WERI-Rb-1 (cell line): ENCODE measurements around the gene UPK3A.
"Not testable (repeated sequence)": the region's sequence is repeated elsewhere in the genome, so short reads cannot be mapped to it uniquely, and the experiment has no call there.

ENCODE experiments used
- DNase-seq: peaks from one replicate; pipeline ENCODE4 v3.0.0-alpha.2; 2020
- H3K27ac ChIP-seq: fragments of 250-450 bp; sonication (Bioruptor Pico); 2 replicates; pipeline ENCODE4 v1.5.1; 2020; ENCODE audit warnings: mild to moderate bottlenecking, moderate library complexity
- H3K27me3 ChIP-seq: fragments of 250-450 bp; sonication (Bioruptor Pico); 2 replicates; pipeline ENCODE4 v1.5.1; 2021; ENCODE audit warnings: mild to moderate bottlenecking, low read depth, moderate library complexity; ENCODE audit not compliant: insufficient read depth, severe bottlenecking
- H3K36me3 ChIP-seq: fragments of 250-450 bp; sonication (Bioruptor Pico); 2 replicates; pipeline ENCODE4 v1.5.1; 2020; ENCODE audit warnings: mild to moderate bottlenecking, moderate library complexity
- H3K4me3 ChIP-seq: 2 replicates; pipeline ENCODE4 v1.5.1; 2011; ENCODE audit warnings: low read depth, mild to moderate bottlenecking, control low read depth, low read length
- H3K9me3 ChIP-seq: fragments of 250-450 bp; sonication (Bioruptor Pico); 2 replicates; pipeline ENCODE4 v1.5.1; 2021; ENCODE audit warnings: mild to moderate bottlenecking, moderate library complexity; ENCODE audit not compliant: severe bottlenecking
- CTCF ChIP-seq: IDR thresholded peaks from 2 replicates; pipeline ENCODE4 v1.5.1; 2011; ENCODE audit warnings: low read depth, mild to moderate bottlenecking, control low read depth, inconsistent platforms, low read length

The UPK3A gene

DNA sequence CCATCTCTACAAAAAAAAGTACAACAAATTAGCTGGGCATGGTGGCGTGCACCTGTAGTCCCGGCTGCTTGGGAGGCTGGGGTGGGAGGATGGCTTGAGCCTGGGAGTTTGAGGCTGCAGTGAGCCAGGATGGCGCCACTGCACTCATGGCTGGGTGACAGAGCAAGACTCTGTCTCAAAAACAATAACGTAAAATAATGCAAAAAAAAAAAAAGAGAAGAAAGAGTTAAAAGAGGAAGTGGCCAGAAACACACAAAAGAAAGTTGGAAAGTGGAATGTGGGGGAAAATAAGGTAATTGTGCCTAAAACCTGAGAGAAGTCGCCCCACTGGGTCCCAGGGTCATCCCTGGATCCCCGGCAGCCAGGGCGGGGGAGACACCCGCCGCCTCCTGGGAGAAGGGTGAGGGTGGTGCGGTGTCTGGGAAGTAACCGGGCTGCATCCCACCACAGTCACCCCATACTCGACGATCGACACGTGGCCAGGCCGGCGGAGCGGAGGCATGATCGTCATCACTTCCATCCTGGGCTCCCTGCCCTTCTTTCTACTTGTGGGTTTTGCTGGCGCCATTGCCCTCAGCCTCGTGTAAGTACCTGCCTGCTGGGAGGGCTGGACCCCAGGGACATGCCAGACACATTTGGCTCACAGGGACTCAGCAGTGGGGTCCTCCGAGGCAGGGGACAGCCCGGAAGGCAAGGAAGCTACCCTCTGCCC, 8.1 kb downstream of the UPK3A start:
- Histone ChIP-seq H3K9me3 (no peaks in the 10 kb centered on the region), H3K27me3 (no peaks in the 10 kb centered on the region)
- no peak for DNase-seq

GRCh38 chr22:45294030-45294429, 9.3 kb downstream of the UPK3A start:
- Histone ChIP-seq H3K4me3 (no peak overlapping the region), H3K27me3 (no peaks in the 10 kb centered on the region), H3K36me3 (no peaks in the 10 kb centered on the region), H3K27ac (no peak overlapping the region), H3K9me3 (no peaks in the 10 kb centered on the region)
- no peak for TF ChIP-seq CTCF
- no peak for DNase-seq

More for the DNA sequence above, 8.1 kb downstream of the UPK3A start:
- H3K4me3 ChIP-seq: no peak overlapping the region
- TF ChIP-seq CTCF: no peak
- H3K36me3 ChIP-seq: no peaks in the 10 kb centered on the region
- no peak overlapping the region for H3K27ac ChIP-seq

DNA sequence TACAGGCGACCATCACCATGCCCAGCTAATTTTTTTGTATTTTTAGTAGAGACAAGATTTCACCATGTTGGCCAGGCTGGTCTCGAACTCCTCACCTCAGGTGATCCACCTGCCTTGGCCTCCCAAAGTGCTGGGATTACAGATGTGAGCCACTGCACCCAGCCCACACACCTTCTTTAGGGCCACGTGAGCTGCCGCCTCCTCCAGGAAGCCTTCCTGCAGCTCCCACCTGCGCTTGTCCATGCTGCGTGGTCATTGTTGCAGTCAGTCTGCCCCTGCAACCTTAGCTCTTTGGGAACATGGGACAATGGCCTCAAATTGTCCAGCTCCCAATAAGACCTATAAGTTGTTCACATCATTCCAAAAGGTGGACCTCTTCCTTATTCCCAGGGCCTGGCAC, 10.3 kb downstream of the UPK3A start:
- not testable (repeated sequence) for H3K9me3 ChIP-seq, H3K36me3 ChIP-seq, H3K27ac ChIP-seq, DNase-seq, H3K4me3 ChIP-seq, H3K27me3 ChIP-seq

DNA sequence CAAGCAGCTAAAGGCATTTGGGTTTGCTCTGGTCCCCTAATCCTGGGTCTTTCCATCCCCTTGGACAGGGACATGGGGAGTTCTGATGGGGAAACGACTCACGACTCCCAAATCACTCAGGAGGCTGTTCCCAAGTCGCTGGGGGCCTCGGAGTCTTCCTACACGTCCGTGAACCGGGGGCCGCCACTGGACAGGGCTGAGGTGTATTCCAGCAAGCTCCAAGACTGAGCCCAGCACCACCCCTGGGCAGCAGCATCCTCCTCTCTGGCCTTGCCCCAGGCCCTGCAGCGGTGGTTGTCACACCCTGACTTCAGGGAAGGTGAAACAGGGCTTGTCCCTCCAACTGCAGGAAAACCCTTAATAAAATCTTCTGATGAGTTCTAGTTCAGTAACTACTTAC, 10.7 kb downstream of the UPK3A start:
- TF ChIP-seq CTCF: no peak
- no peaks in the 10 kb centered on the region for H3K36me3 ChIP-seq
- H3K4me3 ChIP-seq: no peak overlapping the region
- no peaks in the 10 kb centered on the region for H3K9me3 ChIP-seq
- DNase-seq: no peak
- H3K27ac ChIP-seq: no peak overlapping the region
- no peaks in the 10 kb centered on the region for H3K27me3 ChIP-seq

DNA sequence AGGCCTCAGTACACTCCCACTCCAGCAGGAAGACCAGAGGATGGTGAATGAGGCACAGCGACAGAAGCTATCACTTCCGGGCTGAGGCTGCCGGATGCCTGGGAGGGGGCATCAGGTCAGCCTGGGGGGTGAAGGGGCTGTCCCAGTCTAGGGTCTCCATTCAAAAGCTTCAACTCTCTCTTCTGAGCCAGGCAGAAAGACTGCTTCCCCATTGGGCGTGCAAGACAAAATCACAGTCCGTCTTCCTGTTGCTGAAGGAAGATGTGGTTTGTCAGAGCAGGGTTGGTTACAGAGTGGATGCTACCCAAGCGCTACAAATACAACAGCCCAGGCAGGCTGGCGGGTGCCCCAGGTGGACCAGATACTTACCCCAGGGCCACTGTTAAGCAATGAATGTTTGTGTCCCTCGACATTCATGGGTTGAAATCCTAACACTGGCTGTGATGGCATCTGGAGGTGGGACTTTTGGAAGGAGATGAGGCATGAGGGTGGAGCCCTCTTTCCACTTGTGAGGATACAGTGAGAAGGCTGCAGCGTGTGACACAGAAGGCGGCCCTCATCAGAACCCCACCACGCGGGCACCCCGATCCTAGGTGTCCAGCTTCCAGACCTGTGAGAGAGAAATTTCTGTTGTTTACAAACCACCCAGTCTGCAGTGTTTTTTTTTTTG, 12.0 kb downstream of the UPK3A start:
- no peak for DNase-seq
- Histone ChIP-seq H3K9me3 (no peaks in the 10 kb centered on the region), H3K27me3 (no peaks in the 10 kb centered on the region), H3K36me3 (no peaks in the 10 kb centered on the region), H3K4me3 (no peak overlapping the region), H3K27ac (no peak overlapping the region)
- no peak for TF ChIP-seq CTCF

DNA sequence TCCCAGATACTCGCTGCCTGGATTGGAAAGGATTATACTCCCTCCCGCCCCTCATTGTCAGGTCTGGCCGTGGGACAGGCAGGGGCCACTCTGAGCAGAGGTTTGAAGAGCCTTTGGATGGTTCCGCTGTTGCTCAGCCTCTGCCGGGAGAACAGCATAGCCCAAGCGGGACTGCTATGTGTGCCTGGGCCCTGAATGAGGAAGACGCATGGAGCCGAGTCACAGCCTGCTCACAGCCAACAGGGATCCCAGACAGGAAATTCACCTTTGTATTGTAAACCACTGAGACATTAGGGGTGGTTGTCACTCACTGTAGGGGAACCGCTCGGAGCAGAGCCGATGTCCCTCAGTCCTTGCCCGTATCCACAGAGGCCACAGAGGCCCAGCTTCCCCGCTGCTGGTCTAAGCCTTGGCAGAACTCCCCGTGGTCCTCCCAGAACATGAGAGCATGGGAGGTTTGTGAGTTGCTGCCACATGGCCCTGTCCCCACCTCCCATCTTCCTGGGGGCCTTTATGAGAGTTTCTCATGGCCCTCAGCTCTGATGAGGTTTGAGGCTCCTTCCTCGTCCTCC, 14.3 kb downstream of the UPK3A start:
- no peak for DNase-seq
- H3K36me3 ChIP-seq: no peaks in the 10 kb centered on the region
- no peak for TF ChIP-seq CTCF
- H3K27me3 ChIP-seq: no peaks in the 10 kb centered on the region
- H3K27ac ChIP-seq: no peak overlapping the region
- H3K4me3 ChIP-seq: no peak overlapping the region
- no peaks in the 10 kb centered on the region for H3K9me3 ChIP-seq
